NCI-H510A (cell line): Measurements from ENCODE around the gene FLVCR2.

ENCODE experiments used
- DNase-seq: peaks from one replicate; lab custom pipeline; 2025; lab: John Stamatoyannopoulos, UW

FLVCR2 gene

GRCh38 chr14:75630695-75631452 lies 52.5 kb downstream of the FLVCR2 start:
- DNase-seq: no peak

DNA sequence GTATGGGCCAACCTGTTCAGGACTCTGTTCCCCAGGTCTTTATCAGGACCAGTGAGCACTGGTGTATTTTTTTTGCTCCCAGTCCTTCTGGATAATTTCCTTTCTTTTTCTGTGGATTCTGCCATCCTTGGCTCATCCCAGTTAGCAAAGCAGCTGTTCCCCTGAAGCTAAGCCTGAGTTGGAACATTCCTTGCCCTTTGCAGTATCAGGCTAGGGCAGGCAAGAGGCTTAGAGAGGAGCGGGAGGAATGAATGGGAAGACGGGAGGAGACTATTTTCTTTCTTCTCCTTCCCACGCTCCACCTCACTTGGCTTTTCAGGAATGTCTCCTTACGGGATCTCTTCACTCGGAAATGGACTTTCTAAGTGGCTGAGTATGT lies 53.0 kb downstream of the FLVCR2 start:
- no peak for DNase-seq

DNA sequence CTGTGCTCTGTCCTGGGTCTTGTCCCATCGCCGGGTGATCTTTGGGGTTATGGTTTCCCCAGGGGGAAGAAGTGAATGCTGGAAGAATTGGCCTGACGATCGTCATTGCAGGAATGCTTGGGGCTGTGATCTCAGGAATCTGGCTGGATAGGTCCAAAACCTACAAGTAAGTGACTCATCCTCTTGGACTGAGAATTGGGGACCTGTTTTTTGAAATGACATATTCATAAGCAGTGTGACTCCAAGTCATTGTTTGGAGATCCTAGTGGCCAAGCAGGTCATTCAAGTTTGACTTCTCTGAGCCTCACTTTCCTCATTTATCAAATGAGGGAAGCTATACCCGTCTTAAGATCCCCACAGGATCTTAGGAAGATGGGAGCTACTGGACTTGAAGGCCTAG lies 56.4 kb downstream of the FLVCR2 start:
- no peak for DNase-seq

DNA sequence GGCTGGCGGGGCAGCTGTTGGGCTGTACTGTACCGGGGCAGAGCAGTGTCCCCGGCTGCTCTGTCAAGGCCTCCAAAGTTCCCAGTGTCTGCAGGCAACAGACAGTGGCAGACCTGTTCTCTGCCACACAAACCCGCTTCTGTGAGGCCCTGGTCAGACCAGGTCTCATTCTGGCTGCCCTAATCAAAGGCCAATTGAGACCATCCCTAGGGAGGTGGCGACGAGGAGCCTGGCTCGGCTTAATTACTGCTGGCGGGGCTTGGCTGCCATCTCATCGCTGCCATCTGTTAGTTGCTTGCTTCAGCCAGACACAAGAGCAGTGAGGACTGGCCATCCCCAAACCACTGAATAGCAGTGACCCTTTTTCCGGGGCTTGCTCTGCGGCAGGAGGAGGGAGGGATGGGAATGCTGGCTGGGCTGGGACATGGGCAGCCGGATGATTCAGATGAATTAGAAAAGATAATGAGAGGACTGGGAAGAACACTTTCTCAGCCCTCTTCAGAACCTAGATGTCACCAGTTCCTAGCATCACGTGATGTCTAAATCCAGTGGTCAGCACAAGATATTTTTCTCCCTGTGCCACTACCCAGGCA lies 57.8 kb downstream of the FLVCR2 start:
- no peak for DNase-seq

- DNase-seq: no peak
Measured at GRCh38 chr14:75640876-75641275, 62.5 kb downstream of the FLVCR2 start.

- no peak for DNase-seq
Measured at GRCh38 chr14:75643985-75644384, 65.6 kb downstream of the FLVCR2 start.

- DNase-seq: no peak
Measured at GRCh38 chr14:75645056-75645455, 66.6 kb downstream of the FLVCR2 start.

DNA sequence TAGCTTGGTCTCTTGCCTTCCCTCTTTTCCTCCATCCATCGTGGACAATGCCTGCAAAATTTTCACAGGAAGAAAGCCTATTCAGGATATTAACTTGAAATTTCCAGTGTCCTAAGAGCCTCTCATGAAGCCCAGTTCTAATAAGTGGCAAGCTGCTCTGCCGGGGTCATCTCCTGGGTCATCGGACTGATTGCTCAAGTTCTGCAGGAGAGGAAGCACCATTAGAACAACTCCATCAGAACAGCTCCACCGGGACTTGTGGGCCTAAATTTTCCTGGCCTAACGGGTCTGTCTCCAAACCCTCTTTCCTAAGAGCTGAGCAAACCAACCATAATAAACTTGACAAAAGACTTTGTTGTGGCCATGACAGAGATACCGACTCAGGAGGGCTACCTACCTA lies 68.3 kb downstream of the FLVCR2 start:
- no peak for DNase-seq

GRCh38 chr14:75647640-75648039 lies 69.2 kb downstream of the FLVCR2 start:
- no peak for DNase-seq

DNA sequence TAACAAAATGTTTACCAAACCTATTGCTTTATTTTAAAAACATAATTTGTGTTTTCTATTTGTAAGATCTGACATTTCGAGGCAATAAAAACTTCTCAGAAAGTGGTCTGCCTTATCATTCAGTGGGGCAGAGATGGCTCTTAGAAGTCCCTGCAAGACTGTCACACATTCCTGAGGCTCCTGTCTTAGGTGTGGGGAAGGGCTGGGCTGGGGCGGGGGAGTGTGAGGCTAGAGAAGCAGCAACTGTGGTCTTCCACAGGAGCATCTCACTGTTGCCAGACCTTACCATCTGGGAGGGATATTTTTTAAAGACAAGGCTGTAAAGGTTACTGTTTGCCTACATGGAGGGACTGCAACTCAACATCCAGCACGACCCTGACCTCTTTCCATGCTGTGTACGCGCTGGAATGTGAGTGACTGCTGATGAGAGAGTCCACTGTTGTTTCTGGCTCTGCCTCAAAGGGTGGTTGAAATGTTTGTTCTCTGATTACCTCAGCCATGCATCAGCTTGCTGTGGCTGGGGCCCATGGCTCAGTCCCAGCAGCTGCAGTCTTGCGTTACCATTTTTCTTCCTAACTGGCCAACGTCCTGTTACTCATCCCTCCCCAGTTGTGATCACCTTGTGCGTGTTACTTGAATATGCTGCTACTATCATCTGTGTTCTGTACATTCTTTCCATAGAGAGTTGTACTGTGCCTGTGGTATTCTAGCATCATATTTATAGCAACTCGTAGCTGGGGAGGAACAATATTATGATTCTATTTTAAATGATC lies 69.8 kb downstream of the FLVCR2 start:
- DNase-seq: no peak

GRCh38 chr14:75649337-75649736 lies 70.9 kb downstream of the FLVCR2 start:
- no peak for DNase-seq

- DNase-seq: no peak
Measured at GRCh38 chr14:75649773-75650172, 71.4 kb downstream of the FLVCR2 start.

GRCh38 chr14:75650253-75651058 lies 72.0 kb downstream of the FLVCR2 start:
- DNase-seq: no peak

- no peak for DNase-seq
Measured at GRCh38 chr14:75653563-75653962, 75.1 kb downstream of the FLVCR2 start.

GRCh38 chr14:75654127-75654732 lies 75.8 kb downstream of the FLVCR2 start:
- no peak for DNase-seq

DNA sequence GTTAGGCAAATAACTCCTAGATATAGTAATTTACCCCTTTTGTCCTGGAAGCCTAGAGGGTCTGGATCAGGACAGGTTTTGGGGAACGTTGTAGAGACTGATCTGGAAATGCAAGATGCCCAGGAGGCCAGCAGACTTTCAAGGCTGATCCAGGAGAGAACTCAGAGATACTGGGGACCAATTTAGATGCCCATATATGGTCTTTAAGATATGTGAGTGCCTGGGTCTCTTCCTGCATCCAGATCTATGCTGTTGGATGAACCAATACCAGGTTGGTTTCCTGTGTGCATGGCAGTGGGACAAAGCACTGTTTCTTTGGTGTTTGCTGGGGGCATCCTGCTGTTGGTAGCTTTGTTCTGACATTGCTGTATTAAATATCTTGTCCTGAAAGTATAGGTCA lies 76.8 kb downstream of the FLVCR2 start:
- no peak for DNase-seq

- DNase-seq: no peak
Measured at GRCh38 chr14:75657331-75657730, 78.9 kb downstream of the FLVCR2 start.

GRCh38 chr14:75658957-75659356 lies 80.5 kb downstream of the FLVCR2 start:
- DNase-seq: no peak

GRCh38 chr14:75660238-75660629 lies 81.8 kb downstream of the FLVCR2 start:
- no peak for DNase-seq

- DNase-seq: peak; percentile 97
Measured at GRCh38 chr14:75660630-75661498, 82.4 kb downstream of the FLVCR2 start, which contains the start of the genes ERG28 and TTLL5. ERG28 (minus strand) TSS chr14:75660876; CDS start chr14:75657502, 3,374 bp downstream. TTLL5 (plus strand) TSS chr14:75661246; CDS start chr14:75663150, 1,904 bp downstream.

- no peak for DNase-seq
Measured at GRCh38 chr14:75661499-75661814, 83.0 kb downstream of the FLVCR2 start.
